Epidermal melanocyte (primary cell): Measurements from ENCODE around the gene FLYWCH1.
"Not testable (repeated sequence)": the region's sequence is repeated elsewhere in the genome, so short reads cannot be mapped to it uniquely, and the experiment has no call there.

Experiments used
- DNase-seq: peaks from one replicate; pipeline ENCODE4 v3.0.0; 2011; ENCODE audit warnings: low spot score; ENCODE audit not compliant: insufficient read length

The FLYWCH1 gene

GRCh38 chr16:2925951-2926649 lies 14.4 kb downstream of the FLYWCH1 start:
- no peak for DNase-seq

GRCh38 chr16:2926650-2926999 lies 14.9 kb downstream of the FLYWCH1 start:
- DNase-seq, result no peak

GRCh38 chr16:2927010-2927646 lies 15.4 kb downstream of the FLYWCH1 start:
- DNase-seq, result peak; percentile 75

GRCh38 chr16:2928151-2928550 lies 16.4 kb downstream of the FLYWCH1 start:
- not testable (repeated sequence) for DNase-seq

- no peak for DNase-seq
Observed at GRCh38 chr16:2928796-2929195, 17.1 kb downstream of the FLYWCH1 start.

- no peak for DNase-seq
Observed at GRCh38 chr16:2929693-2930092, 18.0 kb downstream of the FLYWCH1 start.

GRCh38 chr16:2930236-2930635 lies 18.5 kb downstream of the FLYWCH1 start:
- DNase-seq, result no peak

- not testable (repeated sequence) for DNase-seq
Observed at GRCh38 chr16:2931231-2931914, 19.6 kb downstream of the FLYWCH1 start.

- no peak for DNase-seq
Observed at GRCh38 chr16:2933136-2933535, 21.4 kb downstream of the FLYWCH1 start.

GRCh38 chr16:2933701-2934100 lies 22.0 kb downstream of the FLYWCH1 start:
- DNase-seq, result no peak

GRCh38 chr16:2934450-2934849 lies 22.7 kb downstream of the FLYWCH1 start:
- DNase-seq, result no peak

- DNase-seq, result no peak
Observed at GRCh38 chr16:2936436-2937011, 24.8 kb downstream of the FLYWCH1 start.

GRCh38 chr16:2937170-2937569 lies 25.4 kb downstream of the FLYWCH1 start:
- DNase-seq, result no peak

- no peak for DNase-seq
Observed at GRCh38 chr16:2938206-2938605, 26.5 kb downstream of the FLYWCH1 start.

GRCh38 chr16:2939968-2940367 lies 28.2 kb downstream of the FLYWCH1 start:
- DNase-seq, result no peak

- no peak for DNase-seq
Observed at GRCh38 chr16:2942045-2942444, 30.3 kb downstream of the FLYWCH1 start.

- DNase-seq, result not testable (repeated sequence)
Observed at GRCh38 chr16:2943716-2944115, 32.0 kb downstream of the FLYWCH1 start.

- no peak for DNase-seq
Observed at GRCh38 chr16:2946649-2947048, 34.9 kb downstream of the FLYWCH1 start.

- DNase-seq, result no peak
Observed at GRCh38 chr16:2948807-2949704, 37.3 kb downstream of the FLYWCH1 start.

- DNase-seq, result no peak
Observed at GRCh38 chr16:2949705-2950352, 38.1 kb downstream of the FLYWCH1 start.

- no peak for DNase-seq
Observed at GRCh38 chr16:2950353-2950724, 38.6 kb downstream of the FLYWCH1 start.
